ENCODE measurements around the gene LDB2. TPM values are rescaled to one million over a fixed set of nuclear protein-coding genes. Genes with fewer than 3 reads are reported as not detected.

LDB2 gene
- total RNA-seq, 1 experiment from 2014 or later = not detected

- H3K27ac Mint-ChIP-seq (ENCODE audit: unreplicated experiment) = no peak overlapping the region
- intact Hi-C loops (cut with micrococcal nuclease; ENCODE audit: unreplicated experiment) = no loop called here
- H3K36me3 Mint-ChIP-seq (ENCODE audit: insufficient read depth, unreplicated experiment) = no peaks in the 10 kb centered on the region
- BruUV-seq (replicated peaks) = no TSS peak
- no peak overlapping the region for H3K4me3 Mint-ChIP-seq (ENCODE audit: low read depth, unreplicated experiment)
- no peaks in the 10 kb centered on the region for H3K27me3 Mint-ChIP-seq (ENCODE audit: unreplicated experiment)
- TF ChIP-seq, protein P1, sequence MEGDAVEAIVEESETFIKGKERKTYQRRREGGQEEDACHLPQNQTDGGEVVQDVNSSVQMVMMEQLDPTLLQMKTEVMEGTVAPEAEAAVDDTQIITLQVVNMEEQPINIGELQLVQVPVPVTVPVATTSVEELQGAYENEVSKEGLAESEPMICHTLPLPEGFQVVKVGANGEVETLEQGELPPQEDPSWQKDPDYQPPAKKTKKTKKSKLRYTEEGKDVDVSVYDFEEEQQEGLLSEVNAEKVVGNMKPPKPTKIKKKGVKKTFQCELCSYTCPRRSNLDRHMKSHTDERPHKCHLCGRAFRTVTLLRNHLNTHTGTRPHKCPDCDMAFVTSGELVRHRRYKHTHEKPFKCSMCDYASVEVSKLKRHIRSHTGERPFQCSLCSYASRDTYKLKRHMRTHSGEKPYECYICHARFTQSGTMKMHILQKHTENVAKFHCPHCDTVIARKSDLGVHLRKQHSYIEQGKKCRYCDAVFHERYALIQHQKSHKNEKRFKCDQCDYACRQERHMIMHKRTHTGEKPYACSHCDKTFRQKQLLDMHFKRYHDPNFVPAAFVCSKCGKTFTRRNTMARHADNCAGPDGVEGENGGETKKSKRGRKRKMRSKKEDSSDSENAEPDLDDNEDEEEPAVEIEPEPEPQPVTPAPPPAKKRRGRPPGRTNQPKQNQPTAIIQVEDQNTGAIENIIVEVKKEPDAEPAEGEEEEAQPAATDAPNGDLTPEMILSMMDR (IDR thresholded peaks at IDR 0.05; ENCODE audit: unreplicated experiment) = no peak
- H3K9me3 Mint-ChIP-seq (ENCODE audit: low read depth, unreplicated experiment) = no peaks in the 10 kb centered on the region
- H3K4me1 Mint-ChIP-seq (ENCODE audit: low read depth, unreplicated experiment) = no peaks in the 10 kb centered on the region
- DNase-seq = no peak
- CTCF ChIA-PET = no interaction called here
Observed at GRCh38 chr4:16750216-16750615, 148.2 kb downstream of the LDB2 start.

GRCh38 chr4:16745887-16746286 lies 152.6 kb downstream of the LDB2 start:
- H3K27me3 Mint-ChIP-seq (ENCODE audit: unreplicated experiment) = no peaks in the 10 kb centered on the region
- no TSS peak for BruUV-seq (replicated peaks)
- H3K4me1 Mint-ChIP-seq (ENCODE audit: low read depth, unreplicated experiment) = no peaks in the 10 kb centered on the region
- no peaks in the 10 kb centered on the region for H3K9me3 Mint-ChIP-seq (ENCODE audit: low read depth, unreplicated experiment)
- H3K27ac Mint-ChIP-seq (ENCODE audit: unreplicated experiment) = no peak overlapping the region
- TF ChIP-seq, protein P1 (IDR thresholded peaks at IDR 0.05; ENCODE audit: unreplicated experiment) = no peak
- no peak for DNase-seq
- no peaks in the 10 kb centered on the region for H3K36me3 Mint-ChIP-seq (ENCODE audit: insufficient read depth, unreplicated experiment)
- CTCF ChIA-PET = no interaction called here
- intact Hi-C loops (cut with micrococcal nuclease; ENCODE audit: unreplicated experiment) = no loop called here
- H3K4me3 Mint-ChIP-seq (ENCODE audit: low read depth, unreplicated experiment) = no peak overlapping the region

DNA sequence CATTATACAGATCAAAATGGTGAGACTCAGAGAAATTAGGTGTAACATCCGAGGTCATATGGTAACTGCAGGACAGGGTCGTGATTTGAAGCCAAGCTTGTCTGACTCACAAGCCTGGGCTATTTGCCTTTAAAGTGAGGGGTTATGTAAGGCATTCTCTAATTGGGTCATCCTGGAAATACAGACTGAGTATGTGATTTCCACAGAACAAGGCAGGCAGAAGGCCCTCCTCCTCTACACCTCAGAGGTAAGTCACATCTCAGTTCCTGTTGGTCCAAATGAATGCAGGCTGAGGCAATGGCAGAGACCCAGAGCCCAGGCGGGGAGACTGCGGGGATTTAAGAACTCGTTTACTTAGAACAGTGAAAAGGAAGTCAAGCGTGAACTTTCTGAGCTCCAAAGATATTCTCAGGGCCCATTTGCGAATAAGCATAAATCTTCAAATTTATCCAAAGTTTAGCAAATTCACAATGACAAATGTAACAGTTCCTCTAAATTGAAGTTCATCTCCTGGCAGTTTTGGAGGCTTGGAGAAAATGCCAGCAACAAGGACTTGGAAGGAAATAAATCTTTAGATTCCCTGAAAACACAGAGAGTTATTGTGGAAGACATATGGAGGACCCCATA lies 153.3 kb downstream of the LDB2 start:
- no peak for DNase-seq
- Mint-ChIP-seq H3K9me3 (ENCODE audit: low read depth, unreplicated experiment) (no peaks in the 10 kb centered on the region), H3K4me3 (ENCODE audit: low read depth, unreplicated experiment) (no peak overlapping the region), H3K4me1 (ENCODE audit: low read depth, unreplicated experiment) (no peaks in the 10 kb centered on the region), H3K27ac (ENCODE audit: unreplicated experiment) (no peak overlapping the region), H3K36me3 (ENCODE audit: insufficient read depth, unreplicated experiment) (no peaks in the 10 kb centered on the region), H3K27me3 (ENCODE audit: unreplicated experiment) (no peaks in the 10 kb centered on the region)
- CTCF ChIA-PET = no interaction called here
- intact Hi-C loops (cut with micrococcal nuclease; ENCODE audit: unreplicated experiment) = no loop called here
- BruUV-seq (replicated peaks) = no TSS peak
- TF ChIP-seq, protein P1 (IDR thresholded peaks at IDR 0.05; ENCODE audit: unreplicated experiment) = no peak

GRCh38 chr4:16741287-16741686 lies 157.2 kb downstream of the LDB2 start:
- no peaks in the 10 kb centered on the region for H3K36me3 Mint-ChIP-seq (ENCODE audit: insufficient read depth, unreplicated experiment)
- no TSS peak for BruUV-seq (replicated peaks)
- no peak overlapping the region for H3K4me3 Mint-ChIP-seq (ENCODE audit: low read depth, unreplicated experiment)
- CTCF ChIA-PET = no interaction called here
- H3K4me1 Mint-ChIP-seq (ENCODE audit: low read depth, unreplicated experiment) = no peaks in the 10 kb centered on the region
- no peaks in the 10 kb centered on the region for H3K27me3 Mint-ChIP-seq (ENCODE audit: unreplicated experiment)
- intact Hi-C loops (cut with micrococcal nuclease; ENCODE audit: unreplicated experiment) = no loop called here
- TF ChIP-seq, protein P1 (IDR thresholded peaks at IDR 0.05; ENCODE audit: unreplicated experiment) = no peak
- H3K27ac Mint-ChIP-seq (ENCODE audit: unreplicated experiment) = no peak overlapping the region
- DNase-seq = no peak
- H3K9me3 Mint-ChIP-seq (ENCODE audit: low read depth, unreplicated experiment) = no peaks in the 10 kb centered on the region

All from Calu3 (cell line).